22Rv1 (cell line): ENCODE results near the gene AP3S1.

Experiments
- H3K27ac ChIP-seq: fragments of 450-650 bp; 2 replicates; pipeline ENCODE4 v1.5.1; 2017
- CTCF ChIP-seq: fragments of 450-650 bp; IDR thresholded peaks from 2 replicates; pipeline ENCODE4 v1.5.1; 2017; ENCODE audit warnings: mild to moderate bottlenecking
- ZFX ChIP-seq: fragments of 450-650 bp; IDR thresholded peaks from 2 replicates; pipeline ENCODE4 v1.6.1; 2017; ENCODE audit warnings: antibody characterized with exemption, borderline replicate concordance

Gene AP3S1

GRCh38 chr5:115825948-115826347 lies 15.8 kb upstream of the AP3S1 start:
- no peak overlapping the region for H3K27ac ChIP-seq
- TF ChIP-seq CTCF (no peak), ZFX (no peak)

- no peak for TF ChIP-seq ZFX
- TF ChIP-seq CTCF: no peak
- no peak overlapping the region for H3K27ac ChIP-seq
Measured at GRCh38 chr5:115829913-115830312, 11.8 kb upstream of the AP3S1 start.

GRCh38 chr5:115831163-115831768 lies 10.5 kb upstream of the AP3S1 start:
- no peak for TF ChIP-seq ZFX
- peak; percentile 99 for TF ChIP-seq CTCF
- H3K27ac ChIP-seq: no peak overlapping the region

GRCh38 chr5:115835481-115835880 lies 6.3 kb upstream of the AP3S1 start:
- H3K27ac ChIP-seq: no peak overlapping the region
- TF ChIP-seq ZFX (no peak), CTCF (no peak)

GRCh38 chr5:115838885-115839518 lies 2.7 kb upstream of the AP3S1 start:
- TF ChIP-seq ZFX (no peak), CTCF (peak; percentile 88)
- peak overlapping the region; percentile 76 for H3K27ac ChIP-seq

GRCh38 chr5:115840873-115841272 lies 862 bp upstream of the AP3S1 start:
- TF ChIP-seq CTCF (no peak), ZFX (no peak)
- H3K27ac ChIP-seq: peak overlapping the region; percentile 76
